Thoracic aorta (tissue), 2 donors: ENCODE data around the gene PRPF38B. TPM values are rescaled to one million over a fixed set of nuclear protein-coding genes. Genes with fewer than 3 reads are reported as not detected.

Experiments
- ATAC-seq: fragments of 150-250 bp; one replicate; pipeline ENCODE4 v1.8.0; 2017; ENCODE audit warnings: low read depth; ENCODE audit not compliant: insufficient number of reproducible peaks, low FRiP score
- DNase-seq: peaks from one replicate; pipeline ENCODE4 v3.0.0-alpha.2; 2020; ENCODE audit warnings: low spot score
- H3K27ac ChIP-seq, 2 donors: fragments of 200-600 bp; sonication (generic); 1 replicate in 1 of 2; 2 replicates in 1 of 2; pipeline ENCODE4 v1.5.1; 2016; ENCODE audit warnings: mild to moderate bottlenecking in 2 of 2, moderate library complexity in 2 of 2
- H3K27me3 ChIP-seq: fragments of 200-600 bp; sonication (generic); replicated peaks from 2 replicates; pipeline ENCODE4 v1.6.0; 2016; ENCODE audit warnings: mild to moderate bottlenecking; ENCODE audit not compliant: insufficient read depth
- H3K36me3 ChIP-seq: fragments of 200-600 bp; sonication (generic); one replicate; pipeline ENCODE4 v1.5.1; 2016
- H3K4me1 ChIP-seq, 2 donors: fragments of 200-600 bp; sonication (generic); 1 replicate in 1 of 2; 2 replicates in 1 of 2; pipeline versions ENCODE4 v1.5.1 to v1.6.0; 2016; ENCODE audit warnings: low read depth in 2 of 2, mild to moderate bottlenecking in 1 of 2; ENCODE audit not compliant: control insufficient read depth in 1 of 2
- H3K4me3 ChIP-seq: fragments of 200-600 bp; sonication (generic); 2 replicates; pipeline ENCODE4 v1.5.1; 2016; ENCODE audit warnings: mild to moderate bottlenecking
- H3K9me3 ChIP-seq: fragments of 200-600 bp; sonication (generic); 2 replicates; pipeline ENCODE4 v1.5.1; 2016
- total RNA-seq, 2 donors: library from RNA; depleted of rRNA; stranded (reverse); fragments of >200 nt; gene quantifications; one replicate each; pipeline versions ENCODE4 v1.1.0 to v1.2.3, GENCODE V29; 2016
- TF ChIP-seq, protein P1 (sequence below): fragments of 200-600 bp; sonication (generic); IDR thresholded peaks from one replicate; pipeline ENCODE4 v1.5.1; 2019; ENCODE audit warnings: antibody characterized with exemption

PRPF38B gene
- total RNA-seq, 2 donors from 2014 or later = 21.7 to 57.3 TPM

DNA sequence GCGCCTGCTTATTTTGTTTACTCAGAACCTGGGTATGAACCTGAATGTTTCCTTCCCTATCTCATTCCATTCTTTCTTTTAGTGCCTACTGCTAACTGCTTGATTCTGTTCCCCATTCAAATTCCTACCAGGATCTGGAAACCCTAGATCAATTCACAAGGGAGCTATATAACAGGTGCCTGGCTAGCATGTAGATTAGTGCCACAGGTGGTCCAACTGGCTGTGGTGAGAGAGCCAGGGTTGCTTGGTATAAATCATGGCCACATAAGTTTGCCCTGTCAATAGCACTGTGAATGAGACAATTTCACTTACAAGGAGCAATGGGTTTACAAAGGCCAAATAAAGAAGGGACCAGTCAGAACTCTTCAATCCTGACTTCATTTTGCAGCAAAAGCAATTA, 6.6 kb upstream of the PRPF38B start:
- Histone ChIP-seq H3K27ac (no peak overlapping the region), H3K4me3 (no peak overlapping the region), H3K9me3 (no peaks in the 10 kb centered on the region), H3K36me3 (no peaks in the 10 kb centered on the region), H3K27me3 (no peaks in the 10 kb centered on the region), H3K4me1 (no peaks in the 10 kb centered on the region)
- DNase-seq (no peak), ATAC-seq (no peak)
- TF ChIP-seq, protein P1, sequence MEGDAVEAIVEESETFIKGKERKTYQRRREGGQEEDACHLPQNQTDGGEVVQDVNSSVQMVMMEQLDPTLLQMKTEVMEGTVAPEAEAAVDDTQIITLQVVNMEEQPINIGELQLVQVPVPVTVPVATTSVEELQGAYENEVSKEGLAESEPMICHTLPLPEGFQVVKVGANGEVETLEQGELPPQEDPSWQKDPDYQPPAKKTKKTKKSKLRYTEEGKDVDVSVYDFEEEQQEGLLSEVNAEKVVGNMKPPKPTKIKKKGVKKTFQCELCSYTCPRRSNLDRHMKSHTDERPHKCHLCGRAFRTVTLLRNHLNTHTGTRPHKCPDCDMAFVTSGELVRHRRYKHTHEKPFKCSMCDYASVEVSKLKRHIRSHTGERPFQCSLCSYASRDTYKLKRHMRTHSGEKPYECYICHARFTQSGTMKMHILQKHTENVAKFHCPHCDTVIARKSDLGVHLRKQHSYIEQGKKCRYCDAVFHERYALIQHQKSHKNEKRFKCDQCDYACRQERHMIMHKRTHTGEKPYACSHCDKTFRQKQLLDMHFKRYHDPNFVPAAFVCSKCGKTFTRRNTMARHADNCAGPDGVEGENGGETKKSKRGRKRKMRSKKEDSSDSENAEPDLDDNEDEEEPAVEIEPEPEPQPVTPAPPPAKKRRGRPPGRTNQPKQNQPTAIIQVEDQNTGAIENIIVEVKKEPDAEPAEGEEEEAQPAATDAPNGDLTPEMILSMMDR = no peak

DNA sequence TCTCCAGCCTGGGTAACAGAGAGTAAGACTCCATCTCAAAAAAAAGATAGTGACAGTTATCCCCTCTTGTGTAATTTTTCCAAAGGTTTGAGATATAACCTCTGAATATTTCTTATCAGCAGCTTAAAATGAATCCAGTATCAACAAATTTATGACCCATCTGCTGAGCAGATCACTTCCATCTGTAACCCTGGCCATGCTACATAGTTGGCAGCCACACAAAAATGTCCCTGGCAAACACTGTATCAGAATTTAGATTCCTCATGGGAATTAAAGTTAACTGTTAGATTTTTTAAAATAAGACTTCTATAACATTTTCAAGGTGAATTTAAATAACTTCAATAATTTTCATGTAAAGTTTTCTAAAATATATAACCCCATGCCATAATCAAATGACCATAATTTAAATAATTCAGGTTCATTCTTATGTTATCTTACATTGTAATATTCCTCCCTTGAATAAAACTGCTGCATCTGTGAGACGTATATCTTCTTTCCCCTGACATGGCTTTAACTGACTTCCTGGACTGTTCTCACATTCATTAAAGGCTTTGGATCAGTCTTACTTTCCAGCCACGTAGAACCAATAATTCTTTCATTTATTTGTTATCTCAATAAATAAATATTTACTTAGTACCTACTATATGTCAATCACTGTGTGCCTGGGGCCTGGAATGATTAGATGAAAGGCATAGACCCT, 5.3 kb upstream of the PRPF38B start:
- TF ChIP-seq, protein P1 = no peak
- Histone ChIP-seq H3K27ac (no peak overlapping the region), H3K27me3 (no peaks in the 10 kb centered on the region), H3K9me3 (no peaks in the 10 kb centered on the region), H3K4me3 (no peak overlapping the region), H3K36me3 (no peaks in the 10 kb centered on the region), H3K4me1 (peaks cover 0 to 9% of the 10 kb centered on the region in 2 donors)
- DNase-seq = no peak
- no peak for ATAC-seq

DNA sequence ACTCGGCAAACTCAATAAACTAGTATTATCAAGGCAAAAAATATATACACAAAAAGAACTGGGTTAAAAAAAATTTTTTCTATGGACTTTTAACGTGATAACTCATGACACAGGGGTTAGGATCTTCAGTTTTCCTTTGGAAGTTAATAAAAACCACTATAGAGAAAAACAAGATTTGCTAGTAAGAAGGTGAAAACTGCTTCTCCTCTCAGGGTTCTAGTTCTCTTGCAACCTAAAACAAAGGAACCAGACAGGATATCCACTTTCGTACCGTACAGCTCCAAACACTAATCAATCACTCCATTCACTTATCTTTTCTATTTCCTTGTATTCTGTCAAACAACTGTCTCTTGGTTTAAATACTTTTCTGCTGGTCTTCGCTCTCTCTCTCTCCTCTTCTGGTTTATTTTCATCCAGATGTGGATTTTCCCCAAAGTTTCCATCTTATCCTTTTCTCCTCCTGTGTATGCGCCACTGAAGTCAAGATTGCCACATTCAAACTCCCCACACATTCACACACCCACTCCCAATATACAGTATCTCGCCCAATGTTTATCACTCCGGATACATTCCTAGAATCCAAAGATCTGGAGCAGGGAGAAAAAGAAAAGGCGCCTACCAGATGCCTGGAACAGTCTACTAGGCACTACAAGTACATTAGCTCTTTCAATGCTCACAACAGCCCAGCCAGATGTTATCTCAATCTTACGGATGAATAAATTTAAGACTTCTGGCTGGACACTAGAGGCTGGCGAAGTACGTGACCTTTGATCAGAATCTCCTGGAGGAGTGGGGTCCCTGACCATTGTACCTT, 775 bp upstream of the PRPF38B start:
- DNase-seq (no peak), ATAC-seq (no peak)
- Histone ChIP-seq H3K36me3 (no peaks in the 10 kb centered on the region), H3K4me1 (peaks cover 14 to 37% of the 10 kb centered on the region in 2 donors), H3K4me3 (peak overlapping the region; percentile 86), H3K9me3 (no peaks in the 10 kb centered on the region), H3K27me3 (no peaks in the 10 kb centered on the region), H3K27ac (peak overlapping the region; percentile 97 to 98)
- TF ChIP-seq, protein P1 = no peak

DNA sequence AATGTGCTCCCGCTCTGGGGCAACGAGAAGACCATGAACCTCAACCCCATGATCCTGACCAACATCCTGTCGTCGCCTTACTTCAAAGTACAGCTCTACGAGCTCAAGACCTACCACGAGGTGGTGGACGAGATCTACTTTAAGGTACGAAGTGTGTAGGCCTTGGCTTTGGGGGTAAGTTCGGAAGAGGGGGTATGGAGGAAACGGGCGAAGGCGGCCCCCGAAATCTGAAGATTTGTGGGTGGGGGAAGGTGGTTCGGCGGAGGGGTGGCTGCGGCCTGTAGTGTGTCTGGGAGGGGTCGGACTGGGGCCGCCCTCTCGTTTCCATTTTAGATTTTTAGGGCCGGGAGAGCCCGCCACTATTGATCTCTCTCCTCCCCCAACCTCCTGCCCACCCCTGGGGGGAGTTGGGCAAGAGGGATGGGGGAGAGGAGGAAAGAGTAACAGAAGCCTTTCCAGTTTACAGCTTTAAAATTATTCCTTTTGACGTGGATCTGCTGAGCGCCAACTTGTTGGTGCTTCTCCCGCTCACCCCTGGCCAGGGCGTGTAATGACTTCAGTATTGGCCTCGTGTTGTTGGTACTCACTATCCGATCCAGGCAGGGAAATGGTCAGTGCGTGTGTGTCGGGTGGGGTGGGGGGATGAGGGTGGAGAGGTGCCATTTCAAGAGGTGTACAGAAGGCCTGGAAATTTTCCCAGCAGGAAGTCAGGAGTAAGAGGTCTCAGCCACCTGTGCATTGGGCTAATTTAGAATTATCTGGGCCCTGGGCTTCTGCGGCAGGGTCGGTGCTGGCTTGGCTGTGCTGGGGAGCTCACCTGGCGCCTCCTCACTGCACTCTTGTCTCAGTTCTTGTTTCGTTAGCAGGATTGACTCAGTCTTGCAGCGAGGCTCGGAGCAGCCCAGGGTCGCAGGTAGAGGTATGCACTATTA, 880 bp downstream of the PRPF38B start:
- TF ChIP-seq, protein P1 = peak; percentile 36
- no peak for DNase-seq
- Histone ChIP-seq H3K27ac (peak overlapping the region; percentile 97 to 98), H3K9me3 (no peaks in the 10 kb centered on the region), H3K36me3 (peaks cover 5% of the 10 kb centered on the region), H3K4me1 (peaks cover 14 to 37% of the 10 kb centered on the region in 2 donors), H3K27me3 (no peaks in the 10 kb centered on the region), H3K4me3 (peak overlapping the region; percentile 86)
- ATAC-seq = peak; percentile 39
